Astrocyte of the hippocampus (primary cell): ENCODE data around the gene KIRREL3.

Experiments
- DNase-seq: peaks from one replicate; pipeline ENCODE4 v3.0.0; 2011; ENCODE audit warnings: low read depth, low spot score

Gene KIRREL3

GRCh38 chr11:126713806-126714205, 286.8 kb downstream of the KIRREL3 start:
- no peak for DNase-seq

DNA sequence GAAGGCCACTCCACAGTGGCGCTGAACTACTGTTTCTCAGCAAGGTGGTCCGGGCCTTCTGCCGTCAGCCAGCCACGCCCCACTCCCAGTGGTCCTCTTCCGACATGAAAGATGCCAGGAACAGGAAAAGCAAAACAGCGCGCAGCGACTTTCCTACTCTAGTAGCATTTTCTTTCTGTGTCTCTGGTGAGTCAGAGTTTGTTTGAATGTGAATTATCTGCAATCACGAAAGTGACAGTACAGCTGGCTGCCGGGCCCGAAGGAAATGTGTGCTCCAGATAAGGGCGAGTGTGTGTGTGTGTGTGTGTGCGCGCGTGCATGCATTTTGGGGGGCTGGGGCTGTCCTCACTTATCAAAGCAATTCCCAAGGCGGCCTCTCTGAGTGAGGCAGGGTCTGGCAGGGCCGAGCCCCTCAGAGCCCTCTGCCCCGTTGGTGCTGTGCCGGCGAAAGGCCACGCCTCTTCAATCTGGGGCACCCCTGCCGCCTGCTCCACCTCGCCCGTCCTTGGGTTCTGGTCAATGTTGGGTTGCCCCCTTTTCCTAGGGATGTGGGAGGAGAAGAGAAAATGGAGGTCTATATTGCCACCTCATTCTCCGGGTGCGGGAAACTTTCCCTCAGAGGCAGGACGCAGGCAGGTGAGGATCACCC, 288.5 kb downstream of the KIRREL3 start:
- DNase-seq, result peak; percentile 36

GRCh38 chr11:126710804-126711399, 289.7 kb downstream of the KIRREL3 start:
- DNase-seq, result no peak

GRCh38 chr11:126707498-126707897, 293.1 kb downstream of the KIRREL3 start:
- DNase-seq, result no peak

DNA sequence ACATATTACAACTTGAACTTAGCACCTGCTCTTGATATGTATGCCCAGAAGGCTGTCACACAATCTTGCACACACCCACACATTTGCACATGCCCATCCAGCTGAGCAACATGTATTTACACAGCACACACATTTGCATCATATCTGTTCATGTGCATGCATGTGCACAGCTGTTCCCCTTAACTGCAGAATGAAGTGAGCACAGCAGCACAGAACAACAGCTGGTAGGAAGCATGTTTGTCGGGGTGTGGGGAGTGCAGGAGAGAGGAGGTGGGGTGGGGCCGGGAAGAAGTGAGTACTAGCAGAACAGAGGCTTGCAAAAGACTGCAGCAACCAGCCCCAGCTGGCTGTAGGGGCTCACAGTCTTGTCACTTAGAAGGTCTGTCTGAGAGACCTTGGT, 296.5 kb downstream of the KIRREL3 start:
- DNase-seq, result no peak

DNA sequence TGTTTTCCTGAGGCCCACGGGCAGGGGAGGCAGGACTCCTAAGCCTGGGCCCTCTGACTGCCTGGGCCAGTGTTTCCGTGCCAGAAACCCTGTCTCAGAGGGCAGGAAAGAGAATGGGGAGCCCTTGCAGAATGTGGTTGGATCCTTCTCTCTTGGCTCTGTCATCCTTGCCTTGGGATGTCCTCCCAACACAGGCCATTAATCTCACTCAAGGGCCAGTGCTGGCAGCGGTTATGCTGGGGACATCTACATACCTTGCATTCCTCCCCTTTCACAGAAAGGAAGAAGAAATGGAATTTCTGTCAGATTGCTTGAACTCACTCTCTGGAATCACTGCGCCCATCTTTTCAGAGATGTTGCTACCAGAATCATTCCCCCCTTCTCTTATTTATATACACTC, 296.9 kb downstream of the KIRREL3 start:
- DNase-seq, result peak; percentile 15

DNA sequence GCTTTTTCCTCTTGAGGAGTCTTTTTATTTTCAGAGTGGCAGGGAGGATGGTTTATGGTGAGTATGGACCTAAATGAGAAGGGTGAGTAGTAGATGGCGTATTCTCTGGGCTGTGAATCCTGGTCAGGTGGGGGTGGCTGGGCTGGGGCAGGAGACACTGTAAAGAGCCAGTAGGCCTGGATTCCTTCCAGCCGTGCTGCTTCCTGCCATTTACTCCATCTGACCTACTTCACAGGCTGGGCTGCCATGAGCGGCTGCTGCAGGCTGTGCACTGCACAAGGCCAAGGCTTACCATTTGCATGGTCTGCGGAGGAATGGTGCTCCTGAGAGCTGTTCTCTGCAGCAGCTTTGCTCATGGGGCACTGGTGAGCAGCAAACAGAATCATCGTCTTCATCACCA, 297.6 kb downstream of the KIRREL3 start:
- no peak for DNase-seq

- peak; percentile 31 for DNase-seq
Measured at GRCh38 chr11:126702165-126702720, 298.3 kb downstream of the KIRREL3 start.

- DNase-seq, result no peak
Measured at GRCh38 chr11:126701520-126701897, 299.1 kb downstream of the KIRREL3 start.

- DNase-seq, result peak; percentile 57
Measured at GRCh38 chr11:126700768-126701519, 299.6 kb downstream of the KIRREL3 start.

DNA sequence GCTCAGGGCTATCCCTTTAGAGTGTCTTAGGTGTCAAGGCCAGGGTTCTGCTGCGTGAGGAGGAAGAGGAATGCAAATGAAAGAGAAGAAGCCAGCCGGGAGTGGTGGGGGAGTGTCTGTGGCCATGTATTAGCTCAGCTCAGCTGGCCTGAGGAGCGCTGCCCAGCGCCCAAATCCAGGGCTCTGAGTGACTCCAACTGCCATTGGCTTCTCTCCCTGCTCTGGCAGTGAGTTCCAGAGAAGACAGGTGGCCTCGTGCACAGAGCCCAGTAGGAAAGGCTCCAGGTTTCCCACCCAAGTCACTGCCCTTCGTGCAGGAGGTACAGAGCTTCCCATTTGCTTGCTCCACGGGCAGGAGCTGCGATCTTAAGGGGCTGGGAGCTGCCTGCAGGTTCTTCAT, 302.0 kb downstream of the KIRREL3 start:
- DNase-seq, result no peak

DNA sequence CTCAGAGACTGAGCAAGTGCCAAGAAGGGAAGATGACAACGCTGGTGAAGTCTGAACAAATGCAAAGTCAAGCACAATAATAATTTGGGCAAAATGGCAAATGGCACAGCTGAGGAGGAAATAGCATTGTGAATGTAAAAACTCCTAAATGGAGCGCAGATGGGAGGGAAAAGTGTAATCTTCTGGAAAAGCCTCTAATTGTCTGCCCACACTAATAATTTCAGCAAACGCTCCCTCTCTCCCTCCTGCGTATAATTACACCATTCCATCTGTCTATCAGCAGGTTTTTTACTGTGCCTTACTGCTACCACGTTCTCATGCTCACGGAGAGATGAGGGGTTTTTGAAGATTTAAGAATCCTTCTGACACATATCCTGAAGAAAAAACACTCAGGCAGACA, 302.6 kb downstream of the KIRREL3 start:
- no peak for DNase-seq

- DNase-seq, result peak; percentile 40
Measured at GRCh38 chr11:126696982-126697381, 303.6 kb downstream of the KIRREL3 start.

DNA sequence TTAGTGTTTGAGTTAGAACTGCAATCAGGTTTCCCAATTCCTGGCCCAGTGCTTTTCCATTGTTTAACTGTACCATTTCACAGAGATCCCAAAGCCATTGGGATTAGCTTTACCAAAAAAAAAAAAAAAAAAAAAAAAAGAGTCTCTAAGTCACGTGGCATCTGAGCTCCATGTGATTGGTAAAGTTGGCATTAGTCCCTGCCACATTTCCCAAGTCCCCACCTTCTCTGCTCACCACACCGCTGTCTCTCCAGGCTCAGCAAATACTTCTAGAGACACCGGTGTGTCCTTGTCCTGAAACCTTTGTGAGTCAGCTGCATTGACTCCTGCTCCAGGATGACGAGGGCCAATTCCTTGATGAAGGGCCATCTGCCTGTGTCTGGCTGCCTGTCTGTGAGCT, 305.3 kb downstream of the KIRREL3 start:
- peak; percentile 24 for DNase-seq

DNA sequence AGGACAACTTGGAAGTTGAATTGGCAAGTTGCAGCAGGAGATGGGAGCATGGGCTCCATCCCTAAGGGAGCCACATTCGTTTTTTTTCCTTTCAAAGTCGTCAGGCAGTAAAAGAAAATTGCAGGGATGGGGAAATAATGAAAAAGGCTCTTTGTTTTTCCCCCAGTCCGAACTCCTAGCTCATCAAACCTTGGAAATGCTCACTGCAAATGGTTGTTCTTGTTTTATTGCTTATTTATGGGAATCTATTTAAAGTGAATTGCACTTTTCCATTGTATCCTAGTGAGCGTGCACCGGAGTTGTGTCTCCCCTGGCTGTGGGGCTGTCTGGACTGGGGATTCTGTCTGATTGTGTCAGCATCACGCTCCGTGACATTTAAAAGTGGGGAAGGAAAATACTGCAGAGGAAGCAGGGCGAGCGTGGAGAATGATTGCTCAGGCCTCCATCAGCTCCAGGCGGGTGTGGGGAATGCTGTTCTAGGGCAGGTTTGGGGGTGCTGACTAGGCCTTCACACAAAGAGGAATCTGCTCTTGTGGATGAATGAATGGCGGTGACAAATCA, 306.4 kb downstream of the KIRREL3 start:
- no peak for DNase-seq

- no peak for DNase-seq
Measured at GRCh38 chr11:126687477-126687876, 313.1 kb downstream of the KIRREL3 start.

- no peak for DNase-seq
Measured at GRCh38 chr11:126686938-126687337, 313.6 kb downstream of the KIRREL3 start.

DNA sequence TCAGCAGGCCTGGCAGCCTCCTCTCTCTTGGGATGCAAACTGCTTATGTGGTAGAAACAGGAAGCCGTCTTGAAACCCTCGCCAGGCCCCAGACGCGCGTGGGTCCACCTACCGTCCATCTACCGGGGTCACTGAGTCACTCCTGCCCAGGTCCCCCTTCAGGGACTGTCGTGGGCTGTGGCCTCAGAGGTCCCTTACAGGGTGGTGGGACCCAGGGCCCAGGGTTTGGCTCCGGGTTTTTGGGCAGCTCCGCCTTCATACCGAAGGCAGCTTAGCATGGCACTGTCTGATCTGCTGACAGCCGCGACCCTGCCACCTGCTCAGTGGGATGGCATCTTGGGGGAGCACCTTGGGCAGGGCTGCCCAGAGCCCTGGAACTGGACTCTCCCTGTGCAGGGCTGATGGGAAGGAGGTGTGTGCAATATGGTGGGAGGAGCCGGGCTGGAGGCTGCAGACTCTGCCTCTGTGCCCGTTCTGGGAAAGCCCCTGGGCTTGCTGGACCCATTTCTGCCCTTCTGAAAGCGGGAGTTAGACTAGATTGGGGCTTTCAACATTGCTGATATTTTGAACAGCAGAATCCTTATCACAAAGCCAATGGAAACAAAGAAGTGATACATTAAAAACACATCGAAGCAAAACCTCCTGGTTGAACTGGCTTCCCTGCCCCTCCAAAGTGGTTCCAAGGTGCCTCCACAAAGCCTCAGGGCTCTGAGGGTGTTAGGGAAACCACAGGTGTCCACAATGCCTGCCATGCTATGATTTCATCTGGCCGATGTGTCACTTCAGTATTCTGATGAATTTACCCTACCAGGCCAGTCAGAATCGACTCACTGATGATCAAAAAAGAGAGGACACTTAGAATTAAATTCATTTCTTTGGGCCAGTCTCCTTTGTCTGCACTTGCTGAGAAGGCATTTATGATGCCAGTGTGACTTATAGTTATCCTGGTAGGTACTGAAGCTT, 316.5 kb downstream of the KIRREL3 start:
- no peak for DNase-seq

GRCh38 chr11:126682590-126682989, 318.0 kb downstream of the KIRREL3 start:
- DNase-seq, result no peak

DNA sequence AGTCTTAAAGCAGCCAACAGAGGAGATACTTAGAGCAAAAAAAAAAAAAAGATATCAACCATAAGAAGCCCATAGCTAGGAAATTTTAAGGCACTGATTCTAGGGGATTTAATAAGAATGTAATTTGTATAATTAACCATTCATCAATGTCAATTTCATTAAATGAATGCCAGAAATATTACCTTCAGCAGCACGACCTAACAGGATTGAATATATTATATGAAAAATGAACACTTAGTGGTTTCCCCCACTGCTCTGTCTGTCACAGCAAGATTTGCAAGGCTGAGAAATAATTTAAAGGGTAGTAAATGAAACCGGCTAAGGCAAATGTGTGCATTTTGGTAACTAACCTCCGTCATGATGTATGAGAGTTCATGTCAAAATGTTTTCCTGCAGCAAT, 319.9 kb downstream of the KIRREL3 start:
- DNase-seq, result no peak

- DNase-seq, result peak; percentile 24
Measured at GRCh38 chr11:126680131-126680530, 320.4 kb downstream of the KIRREL3 start.
